ENCODE measurements around the gene DOCK9.

DNA sequence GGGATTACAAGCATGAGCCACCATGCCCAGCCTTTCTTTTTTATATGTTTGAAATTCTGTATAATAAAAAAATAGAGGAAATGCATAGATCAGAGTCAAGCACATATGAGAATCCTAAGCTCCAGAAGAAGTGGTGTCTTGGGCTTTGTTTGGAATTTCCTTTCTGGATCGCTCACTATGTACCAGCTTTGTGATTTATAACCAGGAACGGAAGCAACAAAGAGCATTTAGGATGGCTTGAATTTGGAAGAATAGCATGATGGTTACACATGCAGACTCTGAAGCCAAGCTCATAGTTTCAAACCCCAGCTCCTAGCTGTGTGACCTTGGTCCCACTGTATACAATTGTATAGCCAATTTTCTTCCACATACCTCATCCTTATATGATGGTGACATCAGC is 197.4 kb downstream of the DOCK9 start:
- no peak for TF ChIP-seq CTCF (IDR thresholded peaks at IDR 0.05; ENCODE audit: low read length)
- TF ChIP-seq EZH2 (IDR thresholded peaks at IDR 0.05; ENCODE audit: borderline replicate concordance, low read length): no peak
